Gastrocnemius medialis (tissue), 4 donors: ENCODE measurements around the gene MRNIP.

ENCODE experiments used
- CTCF ChIP-seq, 5 experiments: fragments of 450-650 bp in 3 of 5; fragments of 200-600 bp in 2 of 5; sonication (generic) in 2 of 5; IDR thresholded peaks in 4 of 5; conservative IDR thresholded peaks in 1 of 5; 1 replicate in 4 of 5; 2 replicates in 1 of 5; pipeline ENCODE4 v1.5.1; 2016 to 2019; ENCODE audit warnings: antibody characterized with exemption in 5 of 5, mild to moderate bottlenecking in 3 of 5, moderate library complexity in 3 of 5
- POLR2A ChIP-seq, 2 donors: fragments of 450-650 bp; IDR thresholded peaks; one replicate each; pipeline ENCODE4 v1.6.1; 2017; ENCODE audit warnings: antibody characterized with exemption in 2 of 2, mild to moderate bottlenecking in 2 of 2, moderate library complexity in 2 of 2

GRCh38 chr5:179814090-179814489 lies 44.5 kb downstream of the MRNIP start:
- TF ChIP-seq CTCF (IDR thresholded peaks at IDR 0.05 in 4 of 5, conservative IDR thresholded peaks at IDR 0.05 in 1 of 5) (no peak), POLR2A (IDR thresholded peaks at IDR 0.05) (no peak)
